Dedifferentiated amniotic fluid mesenchymal stem cell (primary cell): ENCODE measurements around the gene USP24.
A peak's percentile ranks its signal among the peaks of the same experiment; 100 is the strongest.
"Not testable (repeated sequence)": the region's sequence is repeated elsewhere in the genome, so short reads cannot be mapped to it uniquely, and the experiment has no call there.

Experiments used
- DNase-seq: peaks from one replicate; pipeline ENCODE4 v3.0.0-alpha.2; 2016; ENCODE audit errors: extremely low spot score

USP24 gene

DNA sequence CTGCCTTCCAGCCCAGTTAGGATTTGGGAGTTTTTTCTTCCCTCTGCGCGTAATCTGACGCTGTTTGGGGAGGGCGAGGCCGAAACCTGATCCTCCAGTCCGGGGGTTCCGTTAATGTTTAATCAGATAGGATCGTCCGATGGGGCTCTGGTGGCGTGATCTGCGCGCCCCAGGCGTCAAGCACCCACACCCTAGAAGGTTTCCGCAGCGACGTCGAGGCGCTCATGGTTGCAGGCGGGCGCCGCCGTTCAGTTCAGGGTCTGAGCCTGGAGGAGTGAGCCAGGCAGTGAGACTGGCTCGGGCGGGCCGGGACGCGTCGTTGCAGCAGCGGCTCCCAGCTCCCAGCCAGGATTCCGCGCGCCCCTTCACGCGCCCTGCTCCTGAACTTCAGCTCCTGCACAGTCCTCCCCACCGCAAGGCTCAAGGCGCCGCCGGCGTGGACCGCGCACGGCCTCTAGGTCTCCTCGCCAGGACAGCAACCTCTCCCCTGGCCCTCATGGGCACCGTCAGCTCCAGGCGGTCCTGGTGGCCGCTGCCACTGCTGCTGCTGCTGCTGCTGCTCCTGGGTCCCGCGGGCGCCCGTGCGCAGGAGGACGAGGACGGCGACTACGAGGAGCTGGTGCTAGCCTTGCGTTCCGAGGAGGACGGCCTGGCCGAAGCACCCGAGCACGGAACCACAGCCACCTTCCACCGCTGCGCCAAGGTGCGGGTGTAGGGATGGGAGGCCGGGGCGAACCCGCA is 175.7 kb downstream of the USP24 start, which contains the start of gene PCSK9:
TSS of gene PCSK9 (plus strand) at position 207 of the 741 bp plus-strand sequence. CDS start at position 497, 290 bp downstream.
- DNase-seq: no peak

DNA sequence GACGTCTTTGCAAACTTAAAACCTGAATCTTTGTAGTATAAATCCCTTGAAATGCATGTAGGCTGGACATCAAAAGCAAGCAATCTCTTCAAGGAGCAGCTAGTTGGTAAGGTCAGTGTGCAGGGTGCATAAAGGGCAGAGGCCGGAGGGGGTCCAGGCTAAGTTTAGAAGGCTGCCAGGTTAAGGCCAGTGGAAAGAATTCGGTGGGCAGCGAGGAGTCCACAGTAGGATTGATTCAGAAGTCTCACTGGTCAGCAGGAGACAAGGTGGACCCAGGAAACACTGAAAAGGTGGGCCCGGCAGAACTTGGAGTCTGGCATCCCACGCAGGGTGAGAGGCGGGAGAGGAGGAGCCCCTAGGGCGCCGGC is 176.2 kb downstream of the USP24 start:
- DNase-seq: no peak

DNA sequence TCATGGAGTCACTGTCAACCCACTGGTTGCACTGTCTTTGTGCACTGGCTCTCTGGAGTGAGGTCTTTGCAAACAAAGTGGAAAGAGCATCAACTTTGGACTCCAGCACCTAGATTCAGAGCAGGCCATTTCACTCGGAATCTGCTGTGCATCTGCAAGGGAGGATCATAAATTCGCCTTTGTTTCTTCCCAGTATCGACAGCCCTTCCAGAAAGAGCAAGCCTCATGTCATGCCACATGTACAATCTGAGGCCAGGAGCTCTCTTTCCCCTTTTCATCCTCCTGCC is 176.7 kb downstream of the USP24 start:
- DNase-seq: no peak

DNA sequence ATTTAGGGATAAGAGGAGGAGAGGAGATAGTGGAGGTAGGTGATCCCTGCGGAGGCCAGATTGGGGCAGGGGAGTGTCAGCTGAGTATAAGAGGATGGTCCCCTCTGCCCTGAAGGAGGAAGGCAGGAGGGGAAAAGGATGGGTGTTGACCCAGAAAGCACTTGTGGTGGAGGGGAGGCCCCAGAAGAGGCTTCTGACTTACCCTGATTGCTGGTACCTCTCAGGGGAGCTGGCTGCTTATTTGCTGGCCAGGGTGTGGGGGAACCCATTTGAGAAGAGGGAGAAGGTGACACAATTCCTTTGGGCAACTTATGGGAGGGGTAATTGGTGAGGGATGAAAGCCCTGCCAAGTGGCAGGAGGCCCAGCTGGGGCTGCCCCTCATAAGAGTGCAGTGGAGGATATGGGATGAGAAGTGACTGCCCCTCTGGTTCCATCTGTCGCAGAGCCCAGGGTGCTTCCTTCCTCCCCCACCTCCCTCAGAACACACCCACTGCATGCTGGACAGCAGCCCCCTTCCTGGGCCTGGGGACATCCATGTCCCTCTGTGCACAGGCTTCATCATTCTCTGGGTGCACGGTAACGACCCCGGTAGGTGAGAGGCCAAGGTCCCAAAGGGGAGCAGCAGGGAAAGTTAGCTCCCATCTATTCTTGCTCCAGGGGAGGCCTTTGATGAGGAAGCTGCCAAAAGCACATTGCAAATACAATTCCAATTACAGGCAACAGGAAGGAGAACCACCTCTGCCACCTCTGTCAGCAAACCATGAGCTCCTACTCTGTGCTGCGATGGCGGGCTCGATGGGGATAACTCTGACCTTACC is 177.2 kb downstream of the USP24 start:
- no peak for DNase-seq

DNA sequence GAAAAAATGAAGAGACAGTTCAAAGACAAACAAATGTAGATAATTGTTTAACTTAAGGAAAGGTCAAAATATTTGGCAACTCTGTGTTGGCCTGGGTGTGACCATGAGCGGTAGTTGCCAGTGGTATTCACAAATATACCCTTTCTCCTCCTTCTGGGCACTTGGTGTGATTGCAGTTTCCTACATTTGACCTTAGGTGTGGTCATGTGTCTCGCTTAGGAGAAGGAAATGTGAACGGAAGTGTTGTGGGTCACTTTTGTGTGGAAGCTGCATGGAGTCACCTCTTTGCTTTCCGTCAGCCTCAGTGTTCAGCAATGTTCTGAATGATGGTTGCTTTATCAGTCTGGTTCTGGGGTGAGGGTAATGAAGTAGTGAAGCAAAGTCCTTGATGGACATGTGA is 179.3 kb downstream of the USP24 start:
- no peak for DNase-seq

DNA sequence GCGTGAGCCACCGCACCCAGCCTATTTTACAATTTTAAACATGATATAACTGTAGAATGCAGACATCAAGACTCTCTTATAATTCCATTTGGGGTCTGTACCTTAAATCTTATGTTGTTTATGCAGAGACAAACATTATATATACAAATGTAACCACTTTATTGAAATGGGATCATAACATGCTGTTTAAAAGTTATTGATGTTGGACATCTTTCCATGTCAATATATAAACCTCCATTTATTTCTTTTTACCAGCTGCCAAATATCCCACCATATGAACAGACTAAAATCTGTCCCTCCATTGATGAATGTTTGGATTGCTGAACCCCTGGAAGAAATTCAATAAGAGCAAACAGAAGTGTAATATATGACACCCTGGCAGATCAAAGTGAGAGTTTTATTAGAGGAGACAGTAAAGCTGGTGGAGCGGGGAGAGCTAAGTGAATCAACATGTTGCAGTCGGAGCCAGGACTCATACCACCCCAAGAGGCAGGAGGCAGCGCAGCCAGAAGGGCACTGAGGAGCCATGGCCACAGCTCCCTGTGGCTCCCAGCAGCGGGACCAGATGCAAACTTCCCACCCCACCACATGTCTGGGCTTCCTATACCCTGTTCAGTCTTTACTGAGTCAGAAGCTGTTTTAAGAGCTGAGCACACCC is 180.6 kb downstream of the USP24 start:
- no peak for DNase-seq

DNA sequence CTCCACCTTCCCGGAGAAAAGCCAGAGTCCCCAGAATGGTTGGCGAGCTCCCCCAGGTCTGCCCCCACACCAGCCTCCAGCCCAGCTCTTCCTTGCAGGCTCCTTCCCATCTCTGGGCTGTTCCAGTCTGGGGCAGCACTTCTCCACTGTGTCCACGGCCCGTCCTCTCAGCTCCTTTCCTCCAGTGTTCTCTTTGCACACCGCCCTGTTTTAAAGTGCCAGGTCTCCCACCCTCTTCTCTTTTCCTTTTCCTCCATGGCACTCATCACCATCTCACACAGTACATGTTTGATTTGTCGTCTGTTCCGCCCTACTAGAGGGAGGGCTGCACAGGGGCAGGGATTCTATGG is 181.9 kb downstream of the USP24 start:
- DNase-seq: no peak

DNA sequence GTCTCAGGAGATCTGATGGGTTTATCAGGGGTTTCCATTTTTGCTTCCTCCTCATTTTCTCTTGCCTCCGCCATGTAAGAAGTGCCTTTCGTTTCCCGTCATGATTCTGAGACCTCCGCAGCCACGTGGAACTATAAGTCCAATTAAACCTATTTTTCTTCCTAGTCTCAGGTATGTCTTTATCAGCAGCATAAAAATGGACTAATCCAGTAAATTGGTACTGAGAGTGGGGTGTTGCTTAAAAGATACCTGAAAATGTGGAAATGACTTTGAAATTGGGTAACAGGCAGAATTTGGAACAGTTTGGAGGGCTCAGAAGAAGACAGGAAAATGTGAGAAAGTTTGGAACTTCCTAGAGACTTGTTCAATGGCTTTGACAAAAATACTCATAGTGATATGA is 184.1 kb downstream of the USP24 start:
- DNase-seq: not testable (repeated sequence)

DNA sequence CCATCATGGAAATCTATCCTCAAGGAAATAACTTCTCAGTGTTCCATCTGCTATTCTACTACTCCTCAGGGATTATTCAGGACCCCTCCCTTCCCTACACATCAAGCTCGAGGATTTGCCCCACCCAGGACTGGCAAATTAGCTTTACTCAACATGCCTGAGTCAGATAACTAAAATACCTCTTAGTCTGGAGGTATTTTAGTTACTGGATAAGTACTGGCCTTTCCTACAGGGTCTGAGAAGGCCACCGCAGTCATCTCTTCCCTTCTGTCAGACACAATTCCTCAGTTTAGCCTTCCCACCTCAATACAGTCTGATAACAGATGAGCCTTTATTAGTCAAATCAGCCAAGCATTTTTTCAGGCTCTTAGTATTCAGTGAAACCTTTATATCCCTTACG is 188.5 kb downstream of the USP24 start:
- not testable (repeated sequence) for DNase-seq

DNA sequence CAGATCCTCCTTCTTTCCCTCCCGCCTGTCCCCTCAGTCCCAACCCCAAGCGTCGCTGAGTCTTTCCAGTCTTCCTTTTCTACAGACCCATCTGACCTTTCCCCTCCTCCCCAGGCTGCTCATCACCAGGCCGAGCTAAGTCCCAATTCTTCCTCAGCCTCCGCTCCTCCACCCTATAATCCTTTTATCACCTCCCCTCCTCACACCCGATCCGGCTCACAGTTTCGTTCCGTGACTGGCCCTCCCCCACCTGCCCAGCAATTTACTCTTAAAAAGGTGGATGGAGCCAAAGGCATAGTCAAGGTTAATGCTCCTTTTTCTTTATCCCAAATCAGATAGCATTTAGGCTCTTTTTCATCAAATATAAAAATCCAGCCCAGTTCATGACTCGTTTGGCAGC is 191.0 kb downstream of the USP24 start:
- DNase-seq: not testable (repeated sequence)

DNA sequence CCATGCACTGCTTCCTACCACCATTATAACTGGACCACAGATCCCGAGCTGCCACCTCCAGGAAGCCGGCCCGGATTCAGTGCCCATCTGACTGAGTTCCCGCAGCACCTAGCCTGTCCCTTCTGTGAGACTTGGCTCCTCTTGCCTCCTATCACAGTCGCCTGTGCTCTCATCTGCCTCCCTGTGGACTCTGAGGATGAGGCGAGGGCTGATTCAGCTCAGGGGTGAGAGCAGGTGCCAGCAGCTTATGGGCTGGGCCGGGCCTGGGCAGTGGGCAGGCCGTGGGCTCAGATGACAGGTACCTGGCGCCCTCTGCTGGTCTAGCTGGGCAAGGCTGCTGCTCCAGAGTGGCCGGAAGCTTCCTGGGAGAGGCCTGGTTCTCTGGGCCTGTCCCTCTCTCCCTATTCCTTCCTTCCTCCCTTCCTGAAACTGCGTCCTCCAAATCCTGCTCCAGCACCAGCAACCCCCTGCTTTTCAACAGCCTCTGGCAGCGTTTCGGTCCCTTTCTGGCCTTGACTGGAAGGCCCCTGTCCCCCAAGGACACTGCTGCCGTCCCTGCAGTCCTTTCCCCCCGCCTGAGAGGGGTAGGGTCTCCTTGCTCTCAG is 193.1 kb downstream of the USP24 start:
- peak; percentile 83 for DNase-seq

DNA sequence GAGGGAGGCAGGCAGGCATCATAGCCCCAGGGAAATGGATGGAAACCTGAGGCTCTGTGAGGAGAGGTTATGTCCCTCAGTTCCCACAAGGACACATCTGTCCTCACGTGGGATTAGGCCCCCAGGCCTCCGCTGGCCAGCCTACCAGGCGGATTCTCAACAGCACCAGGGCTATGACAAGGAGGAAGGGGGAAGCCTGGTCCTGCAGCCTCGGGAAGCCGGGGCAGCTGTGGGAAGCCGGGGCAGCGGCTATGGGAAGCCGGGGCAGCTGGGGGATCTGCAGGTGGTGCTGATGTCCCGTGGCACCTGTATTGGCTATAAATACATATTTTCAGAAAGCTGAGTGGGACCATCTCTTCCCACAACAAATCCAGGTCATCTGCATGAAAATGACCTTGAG is 196.8 kb downstream of the USP24 start:
- DNase-seq: no peak
